Keratinocyte (primary cell): ENCODE results near the gene KAT2B. TPM values are rescaled to one million over a fixed set of nuclear protein-coding genes. Genes with fewer than 3 reads are reported as not detected.

Experiments
- DNase-seq: peaks from one replicate; pipeline ENCODE4 v3.0.0-alpha.2; 2011; ENCODE audit warnings: low read depth, missing footprints, low spot score
- FAIRE-seq: peaks from 2 replicates; lab custom pipeline; 2011; peaks lifted over from hg19 to GRCh38; lab: Jason Lieb, UNC
- H2AFZ ChIP-seq: 2 replicates; pipeline ENCODE4 v1.6.0; 2012; ENCODE audit warnings: low read length, control low read depth, inconsistent platforms; ENCODE audit not compliant: control insufficient read depth
- H3K27ac ChIP-seq: 2 replicates; pipeline ENCODE4 v1.5.1; 2011; ENCODE audit warnings: low read length; ENCODE audit not compliant: control insufficient read depth, insufficient read depth
- H3K27me3 ChIP-seq: 3 replicates; pipeline ENCODE4 v1.6.0; 2011; ENCODE audit warnings: low read length; ENCODE audit not compliant: control insufficient read depth, insufficient read depth; ENCODE audit errors: extremely low read depth
- H3K36me3 ChIP-seq, 2 experiments: 2 replicates in 1 of 2; 3 replicates in 1 of 2; pipeline ENCODE4 v1.5.1; 2011; ENCODE audit warnings: low read length in 2 of 2, mild to moderate bottlenecking in 1 of 2; ENCODE audit not compliant: control insufficient read depth in 2 of 2, insufficient read depth in 2 of 2; ENCODE audit errors: extremely low read depth in 1 of 2
- H3K4me1 ChIP-seq: 3 replicates; pipeline ENCODE4 v1.5.1; 2011; ENCODE audit warnings: low read length; ENCODE audit not compliant: control insufficient read depth, insufficient read depth; ENCODE audit errors: extremely low read depth
- H3K4me2 ChIP-seq: 3 replicates; pipeline ENCODE4 v1.6.0; 2011; ENCODE audit warnings: low read depth, low read length; ENCODE audit not compliant: control insufficient read depth, insufficient read depth; ENCODE audit errors: extremely low read depth
- H3K4me3 ChIP-seq, 3 experiments: fragments of 200-600 bp in 1 of 3; sonication (generic) in 1 of 3; 2 replicates in 2 of 3; 3 replicates in 1 of 3; pipeline ENCODE4 v1.5.1; 2011 to 2016; ENCODE audit warnings: low read length in 3 of 3, mild to moderate bottlenecking in 3 of 3, control low read depth in 2 of 3, inconsistent platforms in 1 of 3, low read depth in 1 of 3, mixed read lengths in 1 of 3, mixed run types in 1 of 3, moderate library complexity in 1 of 3; ENCODE audit not compliant: control insufficient read depth in 2 of 3, insufficient read depth in 2 of 3; ENCODE audit errors: extremely low read depth in 1 of 3
- H3K79me2 ChIP-seq: 2 replicates; pipeline ENCODE4 v1.6.0; 2012; ENCODE audit warnings: low read length; ENCODE audit not compliant: control insufficient read depth, insufficient read depth
- H3K9ac ChIP-seq: 3 replicates; pipeline ENCODE4 v1.6.0; 2011; ENCODE audit warnings: low read length; ENCODE audit not compliant: control insufficient read depth, insufficient read depth; ENCODE audit errors: extremely low read depth
- H3K9me1 ChIP-seq: 3 replicates; pipeline ENCODE4 v1.6.0; 2011; ENCODE audit warnings: low read length; ENCODE audit not compliant: control insufficient read depth, insufficient read depth; ENCODE audit errors: extremely low read depth
- H3K9me3 ChIP-seq: 2 replicates; pipeline ENCODE4 v1.5.1; 2012; ENCODE audit warnings: low read depth, low read length; ENCODE audit not compliant: control insufficient read depth
- H4K20me1 ChIP-seq: 3 replicates; pipeline ENCODE4 v1.6.0; 2011; ENCODE audit warnings: low read length; ENCODE audit not compliant: control insufficient read depth, insufficient read depth; ENCODE audit errors: extremely low read depth
- CTCF ChIP-seq, 3 experiments: IDR thresholded peaks in 1 of 3; conservative IDR thresholded peaks in 1 of 3; optimal IDR thresholded peaks in 1 of 3; 2 replicates in 2 of 3; 3 replicates in 1 of 3; pipeline versions ENCODE3 to v1.5.1; 2011; ENCODE audit warnings: low read length in 3 of 3, mild to moderate bottlenecking in 3 of 3, moderate library complexity in 2 of 3, control low read depth in 1 of 3, inconsistent platforms in 1 of 3; ENCODE audit not compliant: insufficient read depth in 2 of 3; ENCODE audit errors: extremely low read depth in 1 of 3
- EZH2 ChIP-seq: IDR thresholded peaks from one replicate; pipeline ENCODE4 v1.6.1; 2012; ENCODE audit warnings: inconsistent platforms, mild to moderate bottlenecking, low read length, moderate library complexity
- dilution Hi-C: fragments of 300-500 bp; cut with MboI; formaldehyde crosslinking; loops from one replicate; pipeline ENCODE4 v1.7.0; 2020; ENCODE audit warnings: low sequenced_read_pairs; ENCODE audit not compliant: extremely low pct_ligation_motif_present
- polyA plus RNA-seq, 5 experiments: library from polyadenylated mRNA; depleted of rRNA in 3 of 5; stranded (reverse) in 3 of 5; stranded (forward) in 1 of 5; unstranded in 1 of 5; fragments of >200 nt; gene quantifications; 1 replicate in 1 of 5; 2 replicates in 3 of 5; 3 replicates in 1 of 5; pipeline versions ENCODE4 v1.2.1 to v1.2.3, GENCODE V29; 2011 to 2012; ENCODE audit warnings: missing spikeins in 2 of 5, low read depth in 1 of 5, low replicate concordance in 1 of 5

Gene KAT2B
- polyA plus RNA-seq, 1 donor (not counting 4 experiments of a cell fraction or from before 2014, with no cell fraction given) = 4.6 TPM

- Histone ChIP-seq H3K4me1 (no peaks in the 10 kb centered on the region), H3K27ac (no peak overlapping the region), H3K4me2 (no peak overlapping the region), H3K9me1 (no peaks in the 10 kb centered on the region), H3K27me3 (no peaks in the 10 kb centered on the region), H3K79me2 (no peaks in the 10 kb centered on the region), H3K4me3 (no peak overlapping the region), H3K9ac (no peak overlapping the region), H3K36me3 (no peaks in the 10 kb centered on the region), H4K20me1 (no peaks in the 10 kb centered on the region), H3K9me3 (no peaks in the 10 kb centered on the region), H2AFZ (no peak overlapping the region)
- no peak for TF ChIP-seq EZH2
- TF ChIP-seq CTCF (optimal IDR thresholded peaks at IDR 0.05 in 1 of 3, IDR thresholded peaks at IDR 0.05 in 1 of 3, conservative IDR thresholded peaks at IDR 0.05 in 1 of 3; ENCODE audit: extremely low read depth in 1 of 3, insufficient read depth in 2 of 3, low read length in 3 of 3) = no peak
- no peak for DNase-seq
- dilution Hi-C loops = no loop called here
- FAIRE-seq = no peak
These were observed 85.0 kb downstream of the KAT2B start for GRCh38 chr3:20125289-20125688.

GRCh38 chr3:20125897-20126296 is 85.7 kb downstream of the KAT2B start:
- no peaks in the 10 kb centered on the region for H3K36me3 ChIP-seq
- no peaks in the 10 kb centered on the region for H3K79me2 ChIP-seq
- H3K27me3 ChIP-seq = no peaks in the 10 kb centered on the region
- no peak overlapping the region for H2AFZ ChIP-seq
- H3K9me1 ChIP-seq = no peaks in the 10 kb centered on the region
- DNase-seq (no peak), FAIRE-seq (no peak)
- no peak overlapping the region for H3K4me3 ChIP-seq
- H3K4me2 ChIP-seq = no peak overlapping the region
- H3K9ac ChIP-seq = no peak overlapping the region
- H3K4me1 ChIP-seq = no peaks in the 10 kb centered on the region
- no peaks in the 10 kb centered on the region for H3K9me3 ChIP-seq
- no peak for TF ChIP-seq EZH2
- no peak for TF ChIP-seq CTCF (optimal IDR thresholded peaks at IDR 0.05 in 1 of 3, IDR thresholded peaks at IDR 0.05 in 1 of 3, conservative IDR thresholded peaks at IDR 0.05 in 1 of 3; ENCODE audit: extremely low read depth in 1 of 3, insufficient read depth in 2 of 3, low read length in 3 of 3)
- dilution Hi-C loops = no loop called here
- H3K27ac ChIP-seq = no peak overlapping the region
- H4K20me1 ChIP-seq = no peaks in the 10 kb centered on the region
